Non-pigmented ciliary epithelial cell (primary cell): ENCODE results near the gene SULT1C2.

Source experiments
- DNase-seq: peaks from one replicate; pipeline ENCODE4 v3.0.0-alpha.2; 2010; ENCODE audit warnings: low read depth

Gene SULT1C2

DNA sequence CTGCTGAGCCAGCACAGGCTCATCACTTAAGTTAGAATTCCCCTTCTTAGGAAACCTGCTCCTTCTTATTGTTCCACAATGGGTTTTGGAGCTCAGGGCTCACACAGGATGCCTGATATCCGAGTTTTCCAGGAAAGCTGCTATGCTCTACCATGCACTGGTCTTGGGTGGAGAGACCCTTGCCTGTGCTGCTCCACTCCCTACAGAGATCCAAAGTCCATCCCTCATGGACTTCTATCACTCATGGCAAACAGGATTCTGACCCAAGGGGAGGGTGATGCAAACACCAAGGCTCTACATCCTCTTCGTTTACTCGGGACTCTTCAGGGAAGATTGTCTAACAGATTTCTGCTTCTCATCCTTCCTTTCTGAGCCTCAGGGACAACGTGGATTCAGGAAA is 5.2 kb downstream of the SULT1C2 start:
- DNase-seq, result no peak

DNA sequence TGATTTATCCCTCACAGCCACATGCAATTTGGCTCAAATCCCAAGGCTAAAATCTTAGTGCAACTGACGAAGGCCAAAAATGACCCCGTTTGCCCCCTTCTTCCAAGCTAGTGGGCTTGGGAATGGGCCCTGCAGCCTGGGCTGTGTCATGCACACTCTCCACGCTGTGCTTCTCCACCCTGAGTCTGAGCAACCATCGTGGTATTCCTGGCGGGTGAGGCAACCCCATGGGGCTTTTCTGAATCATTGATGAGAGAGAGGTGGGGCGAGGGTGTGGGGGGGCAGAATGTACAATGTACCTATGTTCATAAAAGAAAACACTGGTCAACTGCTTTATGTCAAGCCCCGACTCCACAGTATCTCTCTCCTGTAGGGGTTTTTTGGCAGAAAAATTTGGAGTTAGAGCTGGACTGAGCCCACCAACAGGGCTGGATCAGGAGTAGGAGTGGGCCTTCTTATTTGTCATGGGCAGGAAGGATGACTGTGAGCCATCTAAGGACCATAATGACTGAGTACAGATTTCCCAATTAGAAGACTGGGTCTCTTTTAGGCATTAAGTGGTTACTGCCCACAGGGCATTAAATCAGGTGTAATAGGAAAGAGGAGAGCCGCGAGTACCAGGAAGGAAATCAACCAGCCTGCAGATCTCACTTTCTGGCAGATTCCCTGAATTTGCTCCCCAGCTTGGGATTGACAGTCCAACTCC is 8.9 kb downstream of the SULT1C2 start:
- peak; percentile 42 for DNase-seq

DNA sequence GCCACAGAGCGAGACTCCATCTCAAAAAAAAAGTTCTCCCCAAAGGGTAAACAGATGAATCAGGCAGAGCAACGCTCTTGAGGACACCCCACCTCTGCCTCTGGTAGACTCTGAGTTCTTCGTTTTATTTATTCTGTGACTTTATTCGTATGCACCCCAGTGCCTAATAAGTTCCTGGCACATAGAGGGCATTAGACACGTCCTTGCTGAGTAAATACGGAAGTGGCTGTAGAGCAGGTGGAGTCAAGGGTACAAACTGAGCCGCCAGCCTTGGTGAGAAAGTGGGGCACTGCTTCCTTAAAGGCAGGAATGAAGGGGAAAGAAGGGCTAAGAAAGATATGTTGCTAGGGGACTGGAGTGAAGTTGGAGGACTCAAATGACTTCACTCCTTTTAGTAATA is 12.9 kb downstream of the SULT1C2 start:
- no peak for DNase-seq

DNA sequence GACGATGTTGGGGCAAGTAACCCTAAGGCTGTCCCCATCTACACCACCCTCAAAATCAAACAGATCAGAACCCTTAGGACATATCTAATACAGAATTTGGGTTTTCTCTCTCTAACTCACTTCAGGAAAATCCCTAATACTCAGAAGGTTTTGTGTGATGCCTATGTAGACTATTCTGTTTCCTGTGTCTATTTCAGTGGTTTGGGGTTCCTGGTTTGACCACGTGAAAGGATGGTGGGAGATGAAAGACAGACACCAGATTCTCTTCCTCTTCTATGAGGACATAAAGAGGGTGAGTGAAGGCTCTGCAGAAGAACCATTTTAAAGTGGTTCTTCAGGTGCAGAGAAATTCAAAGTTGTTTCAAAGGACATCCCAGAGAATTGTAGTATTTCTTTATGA is 16.3 kb downstream of the SULT1C2 start:
- DNase-seq, result no peak

DNA sequence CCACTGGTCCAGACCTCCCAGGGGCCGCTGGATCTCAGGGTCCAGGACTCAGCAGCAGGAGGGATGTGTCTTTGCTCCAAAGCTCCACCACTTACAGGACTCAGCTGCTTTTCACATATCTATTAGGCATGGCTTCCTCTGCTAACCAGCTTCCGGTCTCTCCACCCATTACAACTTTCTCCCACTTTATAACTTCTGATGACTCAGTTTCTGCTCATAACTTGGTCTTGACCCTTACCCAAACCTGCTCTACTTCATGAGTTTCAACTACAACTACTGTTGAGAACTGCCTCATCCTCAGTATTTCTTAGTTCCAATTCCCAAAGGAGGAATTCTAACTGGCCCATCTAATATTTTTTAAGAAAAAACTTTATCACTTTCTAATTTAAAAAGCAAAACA is 17.2 kb downstream of the SULT1C2 start:
- DNase-seq, result no peak

DNA sequence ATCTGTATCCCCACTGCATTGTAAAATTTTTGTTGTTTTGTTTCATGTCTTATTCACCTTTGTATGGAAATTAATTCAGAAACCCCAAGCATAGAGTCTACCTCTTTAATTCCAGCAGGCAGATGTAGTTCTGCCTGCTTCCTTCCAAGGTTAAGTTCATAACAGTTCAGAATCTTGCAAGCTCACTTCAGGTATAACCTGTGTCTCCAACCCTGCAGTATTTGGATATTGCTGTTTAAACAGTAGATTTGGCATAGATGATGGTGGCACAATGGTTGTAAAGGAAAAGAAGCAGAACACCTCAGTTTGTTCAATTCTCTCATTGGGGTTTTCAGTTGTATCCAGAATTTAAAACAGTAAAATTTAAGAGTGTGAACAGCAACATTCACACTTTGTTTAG is 21.2 kb downstream of the SULT1C2 start:
- no peak for DNase-seq

DNA sequence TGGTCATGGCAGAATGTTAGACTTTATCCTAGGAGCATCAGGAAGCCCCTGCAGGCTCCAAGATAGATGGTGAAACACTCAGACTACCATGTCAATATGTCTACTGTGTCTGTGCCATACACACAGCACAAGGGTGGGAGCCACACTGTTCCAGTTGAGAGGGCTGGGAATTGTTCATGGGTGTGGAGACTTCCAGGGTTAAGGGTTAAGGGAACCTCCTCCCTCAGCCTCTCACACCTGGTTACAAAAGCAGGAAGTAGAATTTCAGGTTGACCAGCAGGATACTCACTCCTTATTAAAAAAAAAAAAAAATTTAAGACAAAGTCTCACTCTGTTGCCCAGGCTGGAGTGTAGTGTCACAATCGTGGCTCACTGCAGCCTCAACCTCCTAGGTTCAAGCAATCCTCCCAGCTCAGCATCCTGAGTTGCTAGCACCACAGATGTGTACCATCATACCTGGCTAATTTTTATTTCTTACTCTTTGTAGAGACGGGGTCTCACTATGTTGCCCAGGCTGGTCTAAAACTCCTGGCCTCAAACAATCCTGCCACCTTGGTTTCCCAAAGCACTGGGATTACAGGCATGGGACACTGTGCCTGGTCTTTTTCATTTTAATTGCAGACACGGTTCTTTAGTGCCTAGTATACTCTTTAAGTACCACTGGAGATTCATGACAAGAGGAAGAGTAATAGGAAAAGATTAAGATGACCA is 26.0 kb downstream of the SULT1C2 start:
- DNase-seq, result no peak

DNA sequence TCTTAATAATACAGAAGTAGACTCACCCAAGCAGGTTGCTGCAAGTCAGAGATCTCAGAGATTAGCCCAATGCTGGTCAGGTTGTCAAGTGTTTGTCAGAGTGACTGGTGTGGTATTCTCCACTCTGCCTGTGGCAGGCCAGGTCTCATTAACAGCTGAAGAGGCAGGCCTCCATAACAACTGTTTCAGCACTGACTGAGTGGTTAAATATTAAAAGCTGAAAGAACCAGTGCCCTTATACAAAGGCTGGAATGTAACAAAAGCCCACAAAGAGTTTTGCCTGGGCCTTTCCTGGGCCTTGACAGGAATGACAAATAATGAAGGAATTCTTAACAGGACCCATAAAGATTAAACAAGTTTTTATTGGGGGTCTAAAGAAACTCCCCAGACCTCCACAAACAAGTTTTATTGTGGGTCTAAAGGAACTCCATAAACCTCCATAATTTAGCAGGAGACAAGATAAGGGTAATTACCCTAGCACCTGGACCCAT is 26.8 kb downstream of the SULT1C2 start:
- no peak for DNase-seq

DNA sequence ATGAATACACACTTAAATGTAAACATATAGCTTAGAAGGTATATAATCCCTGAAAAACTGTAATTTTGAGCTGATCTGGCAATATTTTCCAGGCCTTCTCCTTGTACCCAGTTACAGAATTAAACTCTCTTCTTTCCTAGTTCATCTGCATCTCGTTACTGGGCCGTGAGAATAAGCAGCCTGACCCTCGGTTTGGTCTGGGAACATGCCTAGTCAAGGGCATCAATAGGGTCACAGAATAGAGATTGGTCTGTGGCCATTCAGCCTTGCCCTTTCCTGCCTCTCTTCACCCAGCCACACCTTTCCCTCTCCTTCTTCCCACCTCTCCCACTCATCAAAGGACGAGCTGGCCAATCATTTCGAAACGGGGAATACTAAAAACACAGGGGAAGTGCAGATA is 27.3 kb downstream of the SULT1C2 start:
- no peak for DNase-seq

DNA sequence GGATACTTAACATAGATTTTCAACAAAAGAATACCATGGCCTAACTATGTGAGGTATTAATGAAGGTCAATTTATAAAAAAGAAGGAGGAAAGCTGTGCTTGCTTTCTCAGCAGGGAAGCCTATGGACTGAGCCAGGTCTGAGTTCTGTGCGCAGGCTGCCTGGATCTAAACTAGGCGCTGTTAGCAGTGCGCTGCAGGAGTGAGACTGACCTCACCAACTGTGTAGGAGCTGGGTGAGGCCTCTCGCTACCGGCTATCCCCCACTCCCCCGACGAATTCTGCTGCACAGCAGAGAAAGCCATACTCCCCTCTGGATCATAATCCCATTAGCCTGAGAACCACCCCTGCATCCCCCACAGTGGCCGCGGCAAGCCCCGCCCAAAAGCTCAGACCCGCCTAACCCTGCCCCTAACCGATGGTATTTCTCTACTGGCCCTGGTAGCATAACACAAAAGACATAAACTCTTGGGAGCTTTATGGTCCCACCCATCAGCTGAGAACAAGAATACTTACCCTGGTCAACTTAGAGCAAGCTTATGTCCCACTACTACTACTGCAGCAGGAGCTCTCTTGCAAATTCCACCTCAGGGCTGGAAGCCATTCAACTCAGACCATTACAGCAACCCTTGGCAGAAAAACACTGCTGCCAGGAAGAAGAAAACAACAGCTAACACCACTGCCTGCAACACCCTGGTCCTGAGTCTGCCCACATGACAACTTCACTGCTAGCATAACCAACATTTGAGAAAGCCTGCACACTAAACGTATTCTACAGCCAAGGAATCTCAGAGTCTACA is 28.0 kb downstream of the SULT1C2 start:
- no peak for DNase-seq

DNA sequence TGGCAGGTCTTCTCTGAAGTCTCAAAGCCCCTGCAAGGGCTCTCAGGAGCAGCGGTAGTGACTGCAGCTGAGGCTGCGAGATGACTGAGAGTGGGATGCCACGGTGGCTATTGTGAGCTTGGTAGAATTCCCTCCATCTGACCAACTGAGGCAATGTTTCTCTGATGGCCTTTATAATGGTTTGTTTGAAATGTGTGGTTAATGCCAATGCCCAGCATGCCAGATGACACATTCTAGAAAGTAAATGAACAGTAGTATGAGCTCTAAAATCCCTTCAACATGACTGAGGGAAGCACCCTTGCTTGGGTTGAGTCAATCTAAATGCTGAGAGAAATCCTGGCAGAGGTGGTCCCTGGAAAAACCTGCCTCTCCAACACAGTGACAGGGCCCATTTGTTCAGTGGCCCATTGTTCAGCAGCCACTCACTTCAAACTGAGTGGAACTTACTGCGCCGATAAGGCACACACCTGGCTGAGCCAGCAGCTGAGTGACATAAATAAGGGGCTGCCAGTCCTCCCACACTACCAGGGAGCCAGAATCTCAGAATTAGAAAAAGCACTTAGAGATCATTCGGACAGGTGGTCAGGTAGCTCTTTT is 31.7 kb downstream of the SULT1C2 start:
- DNase-seq, result no peak

DNA sequence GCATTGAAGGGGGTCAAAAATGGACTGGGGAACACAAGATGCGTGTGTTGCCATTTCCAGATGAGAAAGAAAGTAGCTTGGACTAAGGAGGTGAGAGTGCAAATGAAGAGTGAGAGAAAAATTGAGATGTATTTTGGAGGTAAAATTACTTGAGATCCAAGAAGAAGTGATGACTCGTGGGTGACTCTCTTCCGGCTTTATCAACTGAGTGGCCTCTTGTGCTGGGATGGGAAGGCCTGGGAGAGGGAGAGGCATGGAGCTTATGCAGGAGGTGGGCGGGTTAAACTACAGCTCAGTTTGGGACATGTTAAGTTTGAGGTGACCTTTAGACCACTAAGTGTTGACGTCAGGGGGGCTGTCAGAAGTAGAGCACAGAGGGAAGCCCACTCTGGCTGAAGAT is 34.9 kb downstream of the SULT1C2 start:
- no peak for DNase-seq

DNA sequence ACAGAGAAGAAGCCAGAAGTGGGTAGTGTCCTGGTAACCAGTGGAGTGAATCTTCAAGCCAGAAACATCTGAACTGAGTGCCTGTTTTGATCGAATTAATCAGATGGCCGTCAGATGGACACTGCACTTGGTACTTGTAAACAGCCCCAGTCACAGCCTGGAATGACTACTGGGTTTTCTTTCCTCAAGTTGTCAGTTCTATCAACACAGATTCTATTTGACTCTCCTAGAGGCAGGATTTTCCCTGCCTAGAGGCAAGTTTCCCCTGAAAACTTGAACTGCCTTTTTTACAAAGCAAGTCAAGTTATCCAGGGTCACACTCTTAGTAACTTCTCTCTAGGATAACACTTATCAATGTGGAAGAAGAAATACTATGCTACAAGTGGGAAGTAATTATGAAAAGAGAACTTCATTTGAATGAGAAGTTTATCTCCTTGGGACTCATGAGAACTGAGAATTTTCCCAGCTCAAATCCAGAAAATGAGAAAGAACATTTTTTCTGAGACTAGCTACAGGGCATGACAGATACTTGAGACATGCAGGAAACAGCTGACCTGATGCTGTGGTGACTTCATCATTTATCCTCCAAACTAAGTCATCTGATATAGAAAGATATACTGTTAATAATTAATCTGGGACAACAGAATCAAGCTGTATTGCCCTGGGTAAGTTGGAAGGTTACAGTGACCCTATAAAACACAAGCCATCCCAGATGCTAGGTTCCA is 36.0 kb downstream of the SULT1C2 start:
- peak; percentile 51 for DNase-seq

DNA sequence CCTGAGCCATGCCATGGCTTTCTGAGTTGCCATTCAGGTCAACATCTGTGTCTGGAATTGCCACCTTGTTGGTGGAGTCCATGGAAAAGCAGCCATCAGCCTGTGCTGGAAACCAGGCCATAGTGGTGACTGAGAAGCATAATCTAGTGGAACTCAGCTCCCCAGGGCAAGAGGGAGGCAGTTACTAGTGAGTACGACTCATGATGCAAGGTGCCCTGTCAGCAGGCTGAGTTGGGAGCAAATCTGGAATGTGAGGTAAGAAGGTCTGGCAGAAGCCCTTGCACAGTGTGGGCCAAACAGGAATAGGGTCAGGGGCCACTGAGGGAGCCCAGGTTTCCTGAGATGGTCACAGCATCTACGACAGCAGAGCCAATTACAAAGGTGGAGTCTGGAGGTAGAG is 37.1 kb downstream of the SULT1C2 start:
- no peak for DNase-seq

DNA sequence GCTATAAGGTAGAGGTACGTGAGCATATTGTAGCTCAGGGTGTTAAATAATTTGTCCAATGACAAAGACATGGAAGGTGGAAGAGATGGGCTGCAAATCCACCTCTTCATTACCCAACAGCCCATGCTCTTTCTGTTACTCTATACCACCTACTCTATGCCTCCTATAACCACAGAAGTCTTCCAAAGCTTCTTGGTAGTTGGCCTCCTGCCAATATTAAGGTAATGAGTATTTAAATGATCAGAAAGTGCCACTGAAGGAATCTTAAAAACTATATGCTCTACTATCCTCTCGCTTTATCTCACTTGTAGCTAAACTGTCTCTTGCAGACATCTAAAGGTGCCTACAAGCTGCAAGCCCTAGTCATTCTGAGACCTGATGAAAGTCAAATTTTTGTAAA is 41.1 kb downstream of the SULT1C2 start:
- DNase-seq, result no peak

DNA sequence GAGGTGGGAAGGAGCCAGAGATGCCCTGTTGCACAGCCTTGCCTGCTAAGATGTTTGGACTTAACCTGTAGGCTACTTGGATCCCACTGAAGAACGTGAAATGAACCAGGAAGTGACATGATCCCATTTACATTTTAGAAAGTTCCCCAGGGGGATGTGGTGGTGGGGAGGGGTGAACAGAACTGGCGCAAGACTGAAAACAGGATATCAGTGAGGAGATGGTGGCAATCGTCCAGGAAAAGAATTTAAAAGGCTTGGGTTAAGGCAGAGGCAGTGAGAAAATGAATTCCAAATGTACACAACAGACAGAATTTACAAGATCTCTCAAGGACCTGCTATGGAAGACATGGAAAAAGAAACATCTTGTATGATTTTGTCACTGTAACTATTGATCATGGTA is 42.3 kb downstream of the SULT1C2 start:
- no peak for DNase-seq

DNA sequence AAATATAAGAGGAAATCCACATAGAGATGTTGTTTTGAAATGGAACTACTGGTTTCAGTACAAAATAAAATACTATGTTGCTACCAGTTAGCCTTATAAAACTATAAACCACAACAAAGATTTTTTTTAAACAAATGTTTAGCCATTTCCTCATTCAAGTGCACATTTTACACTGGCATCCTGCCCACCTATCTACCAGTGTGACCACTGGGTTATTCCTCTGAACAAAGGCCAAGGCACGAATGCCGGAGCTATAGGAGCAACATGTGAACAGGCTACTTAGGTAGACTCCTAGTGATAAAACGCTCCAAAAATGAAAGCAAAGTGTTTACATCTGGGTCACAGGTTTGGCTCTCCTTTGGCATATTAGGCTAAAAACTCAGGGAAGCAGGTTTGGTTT is 57.3 kb downstream of the SULT1C2 start:
- DNase-seq, result no peak

DNA sequence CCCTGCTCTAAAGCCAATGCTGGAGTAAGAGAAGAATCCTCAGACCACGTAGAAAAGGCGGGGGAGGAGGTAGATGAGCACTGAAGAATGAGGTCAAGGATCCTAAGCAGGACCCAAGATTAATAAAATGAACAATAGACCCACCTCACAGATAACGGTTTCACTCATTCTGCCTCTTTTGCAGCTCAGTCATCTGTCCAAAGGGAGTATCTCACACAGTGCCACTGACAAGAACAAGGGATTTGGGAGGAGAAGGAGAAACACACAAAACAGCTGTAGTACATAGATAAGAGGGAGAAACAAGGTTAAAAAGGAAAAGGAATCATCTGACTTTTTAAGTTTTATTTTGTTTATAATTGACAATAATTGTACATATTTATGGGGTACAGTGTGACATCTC is 58.1 kb downstream of the SULT1C2 start:
- no peak for DNase-seq

DNA sequence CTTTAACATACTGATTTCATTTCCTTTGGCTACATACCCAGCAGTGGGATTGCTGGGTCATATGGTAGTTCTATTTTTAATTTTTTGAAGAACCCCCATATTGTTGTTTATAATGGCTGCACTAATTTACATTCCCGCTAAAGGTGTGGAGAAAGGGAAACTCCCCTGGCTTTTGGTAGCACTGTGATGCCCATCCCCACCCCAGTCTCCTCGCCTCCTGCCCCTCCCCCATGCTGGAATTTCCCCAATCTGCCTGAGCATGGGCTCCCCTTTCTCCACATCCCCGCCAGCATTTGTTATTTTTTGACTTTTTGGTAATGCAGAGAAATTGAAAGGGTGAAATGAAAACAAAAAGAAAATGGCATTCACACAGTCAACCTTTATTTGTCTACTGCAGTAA is 59.1 kb downstream of the SULT1C2 start:
- DNase-seq, result no peak

DNA sequence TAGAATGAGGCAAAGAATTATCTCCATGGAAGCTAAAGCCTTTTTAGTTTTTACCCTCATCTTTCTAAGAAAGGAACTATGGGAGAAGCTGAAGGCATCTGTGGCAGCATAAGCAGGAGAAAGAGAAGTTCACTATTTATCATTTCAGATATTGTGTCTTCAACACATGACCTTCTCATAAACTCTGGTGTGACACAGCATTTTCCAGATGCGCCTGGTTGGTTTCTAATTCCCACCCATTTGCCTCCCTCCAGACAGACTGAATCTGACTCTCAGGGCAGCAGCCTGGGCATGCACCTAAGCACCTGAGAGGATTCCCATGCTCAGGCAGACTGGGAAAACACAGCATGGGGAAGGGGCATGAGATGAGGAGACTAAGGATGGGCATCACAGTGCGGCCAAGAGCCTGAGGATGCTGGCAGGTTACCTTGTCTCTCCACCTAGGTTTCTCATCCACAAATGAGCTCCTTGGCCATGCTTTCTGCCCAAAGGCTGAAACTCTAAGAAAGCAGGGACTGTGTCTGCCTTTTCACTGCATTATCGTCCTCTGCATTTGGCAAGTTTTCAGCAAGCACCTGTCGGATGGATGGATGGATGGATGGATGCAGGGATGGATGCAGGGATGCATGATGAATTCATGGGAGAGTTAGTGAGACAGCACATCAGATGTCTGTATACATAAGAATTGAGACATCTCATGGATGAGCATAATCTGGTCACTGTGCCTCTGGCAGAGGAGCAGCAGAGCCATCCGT is 60.3 kb downstream of the SULT1C2 start:
- no peak for DNase-seq

DNA sequence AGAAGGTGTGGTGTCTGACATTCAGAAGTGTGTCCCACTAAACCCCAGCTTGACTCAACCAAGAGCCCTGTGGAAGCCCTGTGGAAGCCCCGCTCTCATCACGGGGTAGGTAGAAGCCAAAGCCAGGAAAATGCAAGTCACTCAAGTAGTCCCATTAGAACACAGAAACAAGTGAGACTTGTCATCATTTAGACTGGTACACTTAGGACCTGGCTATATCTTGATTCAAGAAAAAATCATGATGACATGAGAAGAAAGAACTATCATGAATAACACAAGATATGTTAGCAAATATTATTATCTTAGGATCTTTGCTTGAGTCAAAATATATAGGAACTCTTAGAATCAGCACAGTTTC is 60.9 kb downstream of the SULT1C2 start:
- no peak for DNase-seq
